HepG2 (cell line): ENCODE data around the gene MFSD11. TPM values are rescaled to one million over a fixed set of nuclear protein-coding genes. Genes with fewer than 3 reads are reported as not detected.

Source experiments
- BCL6 ChIP-seq: IDR thresholded peaks from 2 replicates; pipeline ENCODE4 v1.6.1; 2016; ENCODE audit warnings: missing genetic modification reagents, missing compliant biosample characterization
- BCLAF1 ChIP-seq: fragments of 450-650 bp; IDR thresholded peaks from 2 replicates; pipeline ENCODE4 v1.6.1; 2017; ENCODE audit warnings: mild to moderate bottlenecking
- FOSL2 ChIP-seq: sonication (generic); formaldehyde crosslinking; IDR thresholded peaks from 2 replicates; pipeline ENCODE4 v1.4.0; 2020; ENCODE audit warnings: missing genetic modification reagents
- GMEB2 ChIP-seq: IDR thresholded peaks from 2 replicates; pipeline ENCODE4 v1.6.1; 2016; ENCODE audit warnings: missing biosample characterization, missing genetic modification reagents, low read depth
- MLLT10 ChIP-seq: sonication (generic); formaldehyde crosslinking; IDR thresholded peaks from 2 replicates; pipeline ENCODE4 v1.4.0; 2020; ENCODE audit warnings: missing genetic modification reagents
- NCOR1 ChIP-seq: fragments of 200-600 bp; sonication (generic); IDR thresholded peaks from 2 replicates; pipeline ENCODE4 v1.7.0; 2017; ENCODE audit warnings: antibody characterized with exemption, low read length, borderline replicate concordance
- PHF8 ChIP-seq: sonication (generic); formaldehyde crosslinking; IDR thresholded peaks from 2 replicates; pipeline ENCODE4 v1.5.0; 2020; ENCODE audit warnings: missing genetic modification reagents
- SNAPC2 ChIP-seq: sonication (generic); formaldehyde crosslinking; IDR thresholded peaks from 2 replicates; pipeline ENCODE4 v1.8.1; 2022; ENCODE audit warnings: mild to moderate bottlenecking, missing genetic modification reagents
- SNRNP70 ChIP-seq: fragments of 200-400 bp; formaldehyde crosslinking; IDR thresholded peaks from 2 replicates; pipeline ENCODE4 v1.6.1; 2017; ENCODE audit warnings: mild to moderate bottlenecking, low read depth, low read length, moderate library complexity
- SP4 ChIP-seq: sonication (generic); formaldehyde crosslinking; IDR thresholded peaks from 2 replicates; pipeline ENCODE4 v1.8.1; 2023; ENCODE audit warnings: mild to moderate bottlenecking, missing genetic modification reagents
- TARDBP ChIP-seq: sonication (generic); formaldehyde crosslinking; IDR thresholded peaks from 2 replicates; pipeline ENCODE4 v1.8.0; 2022; ENCODE audit warnings: mild to moderate bottlenecking, missing genetic modification reagents
- YY1 ChIP-seq: IDR thresholded peaks from 2 replicates; pipeline ENCODE4 v1.6.1; 2011; ENCODE audit warnings: low read length, low read depth, moderate library complexity, mild to moderate bottlenecking; ENCODE audit not compliant: insufficient read depth, insufficient replicate concordance
- ZBTB7B ChIP-seq: sonication (generic); formaldehyde crosslinking; IDR thresholded peaks from 2 replicates; pipeline ENCODE4 v1.4.0; 2020; ENCODE audit warnings: missing genetic modification reagents
- ZBTB8A ChIP-seq: sonication (generic); formaldehyde crosslinking; IDR thresholded peaks from 2 replicates; pipeline ENCODE4 v1.4.0; 2020; ENCODE audit warnings: mild to moderate bottlenecking, low read depth, missing genetic modification reagents, borderline replicate concordance
- ZFP91 ChIP-seq: sonication (generic); formaldehyde crosslinking; IDR thresholded peaks from 2 replicates; pipeline ENCODE4 v1.9.0; 2022; ENCODE audit warnings: missing genetic modification reagents, mild to moderate bottlenecking, borderline replicate concordance
- ZNF24 ChIP-seq: fragments of 450-650 bp; IDR thresholded peaks from 2 replicates; pipeline ENCODE4 v1.6.1; 2017; ENCODE audit warnings: antibody characterized with exemption, mild to moderate bottlenecking
- ZNF251 ChIP-seq: sonication (generic); formaldehyde crosslinking; IDR thresholded peaks from 2 replicates; pipeline ENCODE4 v1.9.0; 2021; ENCODE audit warnings: mild to moderate bottlenecking, missing genetic modification reagents
- ZNF367 ChIP-seq: sonication (generic); formaldehyde crosslinking; IDR thresholded peaks from 2 replicates; pipeline ENCODE4 v1.4.0; 2020; ENCODE audit warnings: missing genetic modification reagents, borderline replicate concordance
- ZNF446 ChIP-seq: sonication (generic); formaldehyde crosslinking; IDR thresholded peaks from 2 replicates; pipeline ENCODE4 v1.5.0; 2020; ENCODE audit warnings: mild to moderate bottlenecking, missing genetic modification reagents
- ZNF674 ChIP-seq: sonication (generic); formaldehyde crosslinking; IDR thresholded peaks from 2 replicates; pipeline ENCODE4 v1.5.0; 2020; ENCODE audit warnings: low read depth, mild to moderate bottlenecking, missing genetic modification reagents
- ZNF83 ChIP-seq: sonication (generic); formaldehyde crosslinking; IDR thresholded peaks from 2 replicates; pipeline ENCODE4 v1.4.0; 2020; ENCODE audit warnings: missing genetic modification reagents, mild to moderate bottlenecking, borderline replicate concordance
- ZUFSP ChIP-seq: sonication (generic); formaldehyde crosslinking; IDR thresholded peaks from 2 replicates; pipeline ENCODE4 v1.9.0; 2021; ENCODE audit warnings: missing genetic modification reagents, mild to moderate bottlenecking, borderline replicate concordance
- polyA plus RNA-seq, 8 experiments: library from polyadenylated mRNA; depleted of rRNA in 3 of 8; stranded (reverse) in 7 of 8; unstranded in 1 of 8; fragments of >200 nt; fragmentation: Illumina TruSeq in 4 of 8; extraction: Trizol in 4 of 8; gene quantifications; 2 replicates each; pipeline versions ENCODE4 v1.2.1 to v1.2.3, GENCODE V29; 2011 to 2016; ENCODE audit warnings: low read depth in 4 of 8, missing spikeins in 1 of 8, mixed read lengths in 1 of 8; ENCODE audit not compliant: insufficient read depth in 1 of 8
- total RNA-seq, 5 experiments: library from RNA; depleted of rRNA; stranded (reverse); fragments of >200 nt; fragmentation: Illumina TruSeq; extraction: Trizol; gene quantifications; 2 replicates each; pipeline ENCODE4 v1.2.3, GENCODE V29; 2016; ENCODE audit warnings: low read depth in 1 of 5

MFSD11 gene
- total and polyA plus RNA-seq, 2 of the 13 experiments (the other 11 are each of a cell fraction or from before 2014, with no cell fraction given), result 26.1 to 36.3 TPM

- TF ChIP-seq ZBTB7B (peak; percentile 33; the same call in 1 of the 2 replicates), SP4 (CRISPR knock-in tag) (no peak), ZNF367 (CRISPR knock-in tag) (no peak), ZFP91 (CRISPR knock-in tag) (peak; percentile 48; the same call in 1 of the 2 replicates), YY1 (no peak), ZNF251 (CRISPR knock-in tag) (no peak), BCL6 (CRISPR knock-in tag) (no peak), ZNF24 (no peak), FOSL2 (CRISPR knock-in tag) (peak; percentile 89), NCOR1 (no peak), SNAPC2 (no peak), ZUFSP (CRISPR knock-in tag) (no peak), PHF8 (CRISPR knock-in tag) (no peak), SNRNP70 (no peak), ZNF446 (CRISPR knock-in tag) (no peak), ZBTB8A (CRISPR knock-in tag) (no peak), MLLT10 (CRISPR knock-in tag) (no peak), BCLAF1 (no peak), GMEB2 (no peak), TARDBP (CRISPR knock-in tag) (no peak), ZNF674 (CRISPR knock-in tag) (no peak), ZNF83 (no peak)
These were observed 40.9 kb upstream of the MFSD11 start (continued) for GRCh38 chr17:76696763-76697701.
